GM18519 (cell line): Measurements from ENCODE around the gene CPM.
"Not testable (repeated sequence)": the region's sequence is repeated elsewhere in the genome, so short reads cannot be mapped to it uniquely, and the experiment has no call there.

ENCODE experiments used
- ATAC-seq: cut with Tn5 transposase; IDR thresholded peaks from one replicate; pipeline ENCODE4 v1.9.1; 2021; ENCODE audit warnings: mild to moderate bottlenecking, moderate library complexity; ENCODE audit not compliant: unreplicated experiment, low FRiP score

Gene CPM

DNA sequence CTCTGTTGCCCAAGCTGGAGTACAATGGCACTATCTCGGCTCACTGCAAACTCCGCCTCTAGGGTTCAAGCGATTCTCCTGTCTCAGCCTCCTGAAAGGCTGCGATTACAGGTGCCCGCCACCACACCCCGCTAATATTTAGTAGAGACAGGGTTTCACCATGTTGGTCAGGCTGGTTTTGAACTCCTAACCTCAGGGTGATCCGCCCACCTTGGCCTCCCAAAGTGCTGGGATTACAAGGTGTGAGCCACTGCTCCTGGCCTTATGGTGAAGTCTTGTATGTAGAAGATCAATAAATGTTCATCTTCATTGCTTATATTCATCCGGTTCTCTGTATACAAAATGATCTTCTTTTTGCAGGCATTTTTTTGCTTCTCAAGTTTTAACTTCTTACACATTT lies 77.2 kb downstream of the CPM start:
- no peak for ATAC-seq

DNA sequence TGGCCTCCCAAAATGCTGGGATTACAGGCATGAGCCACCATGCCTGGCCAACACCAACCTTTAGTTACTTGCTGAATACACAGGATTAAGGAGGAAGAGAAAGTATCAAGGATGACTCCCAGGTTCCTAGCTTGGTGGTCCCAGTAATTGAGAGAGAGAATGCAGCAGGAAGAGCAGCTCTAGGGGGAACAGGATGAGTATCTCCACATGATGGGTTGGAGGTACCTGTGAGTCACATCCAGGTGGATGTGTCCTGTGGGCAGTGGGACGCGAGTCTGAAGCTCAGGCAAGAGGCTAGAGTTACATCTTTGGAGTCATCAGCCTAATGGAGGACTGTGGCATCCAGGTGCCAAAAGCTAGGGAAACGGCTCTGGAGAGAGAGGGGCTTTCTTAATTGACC lies 77.9 kb downstream of the CPM start:
- ATAC-seq: no peak

DNA sequence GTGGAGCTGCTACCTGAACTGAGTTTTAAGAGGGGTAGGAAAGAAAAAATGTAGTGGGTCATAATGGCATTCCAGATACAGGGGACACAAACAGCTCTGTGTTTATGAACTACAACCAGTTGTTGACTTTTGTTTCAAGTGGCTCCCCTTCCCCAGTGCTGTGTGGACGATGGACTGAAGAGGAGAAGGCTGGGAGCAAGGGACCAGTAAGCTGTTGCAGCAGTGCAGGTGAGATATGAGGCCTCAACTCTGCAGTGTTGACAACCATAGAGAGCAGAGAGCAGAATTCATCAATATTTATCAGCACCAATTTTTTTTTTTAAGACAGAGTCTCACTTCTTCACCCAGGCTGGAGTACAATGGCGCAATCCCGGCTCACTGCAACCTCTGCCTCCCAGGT lies 78.4 kb downstream of the CPM start:
- no peak for ATAC-seq

DNA sequence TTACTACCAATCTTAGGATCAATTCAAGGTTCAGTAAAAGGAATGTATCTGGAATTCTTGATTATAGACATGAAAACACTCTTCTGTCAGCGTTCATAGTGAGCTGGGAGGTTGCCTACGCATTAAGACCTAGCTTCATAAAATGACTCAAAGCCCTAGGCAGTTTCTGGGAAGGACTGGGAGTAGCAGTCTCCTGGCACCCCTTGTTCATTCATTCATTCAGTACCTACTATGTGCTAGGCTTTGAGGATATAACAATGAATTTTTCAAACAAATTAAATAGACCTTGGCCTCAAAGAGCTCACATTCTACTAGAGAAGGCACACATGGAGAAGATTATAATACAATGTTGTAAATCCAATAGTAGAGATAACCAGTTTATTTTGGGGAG lies 78.9 kb downstream of the CPM start:
- ATAC-seq: no peak

DNA sequence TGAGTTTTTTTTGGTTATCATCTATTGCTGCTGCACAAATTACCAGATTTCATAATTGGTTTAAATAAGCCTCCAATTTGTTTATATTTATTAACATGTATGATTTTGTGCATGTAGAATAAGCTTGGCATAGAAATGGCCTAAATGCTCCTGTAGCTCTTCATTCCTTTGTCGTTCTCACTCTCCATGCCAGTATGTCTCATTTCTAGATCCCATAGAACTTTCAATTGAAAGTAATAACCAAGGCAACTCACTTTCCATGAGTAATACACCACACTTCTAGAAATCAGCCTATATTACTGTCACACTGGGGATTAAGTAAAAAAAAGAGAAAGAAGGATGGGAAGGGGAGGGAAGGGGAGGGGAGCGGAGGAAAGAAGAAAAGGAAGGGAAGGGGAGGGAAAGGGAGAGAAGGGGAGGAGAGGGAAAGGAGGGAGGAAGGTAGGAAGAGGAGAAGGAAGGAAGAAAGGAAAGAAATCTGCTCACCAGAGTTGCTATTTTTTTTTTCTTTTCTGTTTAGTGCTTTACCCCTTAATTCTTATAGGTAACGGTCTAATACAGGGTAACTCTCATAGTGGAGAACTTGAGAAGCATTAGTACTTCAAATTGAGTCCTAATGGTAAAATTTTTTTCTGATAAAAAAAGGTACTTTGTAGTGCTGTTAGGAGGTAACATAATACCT lies 79.4 kb downstream of the CPM start:
- ATAC-seq: no peak

DNA sequence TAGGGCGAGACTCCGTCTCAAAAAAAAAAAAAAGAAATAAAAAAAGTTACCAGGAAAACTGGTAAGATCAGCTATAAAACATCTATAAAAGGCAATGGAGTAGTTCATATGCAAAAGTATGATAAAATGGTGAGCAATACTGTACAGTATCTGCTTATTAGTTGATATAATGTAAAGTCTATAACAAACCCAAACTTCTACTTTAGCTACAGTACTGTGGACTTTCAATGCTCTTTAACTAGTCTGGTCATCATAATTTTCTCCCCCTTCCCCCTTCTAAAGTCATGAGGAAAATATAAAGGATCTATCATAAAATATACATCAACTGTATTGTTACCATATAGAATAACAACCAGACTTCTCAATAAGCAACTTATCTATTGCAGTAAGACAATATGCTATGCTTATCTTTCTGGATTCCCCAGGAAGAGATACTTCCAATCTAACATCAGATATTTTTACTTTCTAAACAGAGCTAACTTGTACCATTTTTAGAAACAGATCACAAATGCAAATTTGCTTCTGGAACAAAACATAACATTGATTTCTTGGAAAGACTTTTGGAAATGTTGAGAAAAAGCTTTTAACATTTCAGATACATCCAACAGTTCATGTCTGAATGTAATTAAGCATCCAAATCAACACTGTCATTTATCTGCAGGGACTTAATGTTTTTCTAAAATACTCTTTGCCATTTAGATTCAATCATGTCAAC lies 81.2 kb downstream of the CPM start:
- no peak for ATAC-seq

DNA sequence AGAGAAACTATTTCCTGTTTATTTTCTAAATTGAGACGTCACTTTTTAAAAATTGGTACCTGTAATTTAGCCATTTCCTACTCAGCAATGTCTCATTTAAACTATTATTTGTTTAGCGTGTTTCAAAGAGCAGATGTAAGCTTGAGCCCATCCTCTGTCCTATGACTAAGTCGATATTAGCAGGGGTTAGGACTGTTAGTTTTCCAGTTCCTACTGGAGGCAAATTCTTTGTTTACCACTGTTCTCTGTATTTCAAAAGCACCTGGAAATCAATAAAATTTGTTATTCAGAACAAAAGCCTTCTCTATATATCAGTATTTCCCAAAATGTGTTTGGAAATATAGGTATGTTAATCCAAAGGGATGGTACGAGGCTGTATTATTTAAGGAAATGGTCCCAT lies 82.6 kb downstream of the CPM start:
- no peak for ATAC-seq

DNA sequence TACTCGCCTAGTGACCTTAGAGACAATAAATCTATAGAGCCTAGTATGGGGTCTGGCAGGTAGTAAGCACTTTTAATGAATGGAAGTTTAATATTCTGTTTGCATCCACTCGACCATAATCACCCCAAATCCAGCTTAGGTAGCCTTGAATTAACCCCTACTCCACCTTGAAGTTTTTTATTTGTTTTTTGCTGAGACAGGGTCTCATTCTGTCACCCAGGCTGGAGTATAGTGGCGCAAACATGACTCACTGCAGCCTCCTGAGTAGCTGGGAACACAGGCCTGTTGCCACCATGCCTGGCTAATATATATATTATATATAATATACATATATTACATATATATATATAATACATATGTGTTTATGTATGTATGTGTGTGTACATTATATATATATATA lies 86.2 kb downstream of the CPM start:
- no peak for ATAC-seq

DNA sequence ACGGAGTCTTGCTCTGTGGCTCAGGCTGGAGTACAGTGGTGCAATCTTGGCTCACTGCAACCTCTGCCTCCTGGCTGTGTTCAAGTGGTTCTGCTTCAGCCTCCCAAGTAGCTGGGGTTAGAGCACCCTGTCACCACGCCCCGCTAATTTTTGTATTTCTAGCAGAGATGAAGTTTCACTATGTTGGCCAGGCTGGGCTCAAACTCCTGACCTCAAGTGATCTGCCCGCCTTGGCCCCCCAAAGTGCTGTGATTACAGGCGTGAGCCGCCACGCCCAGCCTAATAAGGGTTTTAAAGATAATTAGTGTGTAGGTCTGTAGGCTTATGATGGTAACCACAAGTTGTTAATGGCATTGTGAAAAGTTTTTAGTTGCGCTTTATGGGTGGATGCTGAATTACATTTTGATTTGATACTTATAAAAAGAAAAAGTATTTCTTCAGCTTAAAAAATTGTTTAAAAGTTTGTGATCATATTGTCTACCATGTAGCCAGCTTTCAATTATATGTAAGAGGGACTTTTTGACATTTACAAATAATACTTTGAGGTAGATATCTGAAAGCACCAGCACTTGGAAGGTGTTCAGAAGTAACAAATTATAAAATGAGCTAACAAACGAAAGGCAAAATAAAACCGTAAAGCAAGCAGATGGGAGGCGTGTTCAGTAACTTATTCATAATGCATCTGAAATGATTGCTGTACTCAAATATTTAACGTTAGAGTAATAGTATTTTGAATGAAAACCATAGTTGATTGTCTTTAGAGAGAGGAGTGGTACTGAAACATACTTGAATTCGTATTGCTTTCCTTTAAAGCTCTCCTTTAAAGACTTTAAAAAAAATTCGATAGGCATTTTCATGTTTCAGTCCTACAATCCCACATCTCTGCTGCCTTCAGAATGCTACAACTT lies 87.9 kb downstream of the CPM start:
- ATAC-seq: no peak

DNA sequence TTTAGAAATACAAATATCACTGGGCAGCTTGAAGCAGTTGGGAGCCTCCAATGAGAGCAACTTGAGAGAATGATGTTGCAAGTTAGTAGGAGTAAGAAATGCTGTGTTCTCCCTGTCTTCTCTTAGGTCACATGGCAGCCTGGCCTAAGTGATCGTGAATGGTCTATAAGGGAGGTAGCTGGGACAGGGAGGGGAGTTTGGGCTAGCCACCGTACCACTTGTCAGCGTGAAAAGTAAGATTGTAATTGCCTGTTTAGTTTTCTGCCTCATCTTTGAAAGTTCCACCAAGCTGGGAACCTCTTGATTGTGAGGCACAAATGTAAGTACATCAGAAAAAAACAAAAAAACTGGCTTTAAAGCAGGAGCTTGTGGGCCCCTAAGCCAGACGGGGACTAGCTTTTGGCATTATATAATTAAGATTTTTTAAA lies 88.6 kb downstream of the CPM start:
- ATAC-seq: no peak

DNA sequence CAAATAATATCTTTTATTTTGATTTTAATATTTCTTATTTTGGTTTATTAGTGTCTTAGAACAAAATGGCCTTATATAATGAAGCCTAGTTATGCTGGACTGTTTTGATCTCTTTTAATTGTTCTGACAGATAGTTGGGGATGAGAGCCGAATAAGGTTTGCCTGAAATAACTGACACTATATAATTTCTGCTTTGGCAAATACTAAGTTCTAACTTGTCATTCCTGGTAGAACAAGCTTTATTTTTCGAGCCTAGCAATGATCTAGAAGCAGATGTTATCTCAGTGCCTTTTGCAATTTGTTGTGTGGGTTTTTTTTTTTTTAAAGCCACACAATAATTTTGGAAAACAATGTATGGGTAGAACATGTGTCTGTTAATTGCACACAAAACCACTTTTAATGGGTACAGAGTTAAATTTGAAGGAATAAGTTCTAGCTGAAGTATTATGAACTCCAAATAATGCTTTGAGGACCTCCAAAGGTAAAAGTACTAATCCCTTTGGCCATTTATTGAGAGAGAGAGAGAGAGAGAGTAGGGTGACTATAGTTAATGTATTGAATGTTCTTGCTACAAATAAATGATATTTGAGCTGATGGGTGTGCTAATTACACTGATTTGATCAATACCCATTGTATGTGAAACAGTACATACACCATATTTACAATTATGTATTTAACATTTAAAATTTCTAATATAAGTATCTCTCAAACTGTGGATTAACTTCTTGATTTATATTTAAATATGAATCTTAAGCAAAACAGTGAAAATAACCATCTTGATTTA lies 90.0 kb downstream of the CPM start:
- no peak for ATAC-seq

DNA sequence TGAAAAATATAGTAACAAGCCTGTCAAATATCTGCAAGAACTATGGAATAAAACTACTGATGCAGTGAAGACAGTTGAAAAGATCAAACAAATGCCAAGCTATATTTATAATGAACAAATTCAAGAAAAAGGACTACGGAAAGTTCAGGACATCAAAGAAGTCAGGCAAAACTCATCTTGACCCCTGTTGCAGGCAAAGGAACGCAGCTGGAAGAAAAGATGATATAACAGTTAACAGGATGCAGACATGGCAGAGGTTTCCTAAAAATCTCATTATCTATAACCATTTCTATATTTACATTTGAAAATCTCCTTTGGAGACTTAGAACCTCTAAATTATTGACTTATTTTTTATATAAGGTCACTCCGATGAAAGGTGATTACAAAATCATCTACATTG lies 90.8 kb downstream of the CPM start:
- ATAC-seq: no peak

DNA sequence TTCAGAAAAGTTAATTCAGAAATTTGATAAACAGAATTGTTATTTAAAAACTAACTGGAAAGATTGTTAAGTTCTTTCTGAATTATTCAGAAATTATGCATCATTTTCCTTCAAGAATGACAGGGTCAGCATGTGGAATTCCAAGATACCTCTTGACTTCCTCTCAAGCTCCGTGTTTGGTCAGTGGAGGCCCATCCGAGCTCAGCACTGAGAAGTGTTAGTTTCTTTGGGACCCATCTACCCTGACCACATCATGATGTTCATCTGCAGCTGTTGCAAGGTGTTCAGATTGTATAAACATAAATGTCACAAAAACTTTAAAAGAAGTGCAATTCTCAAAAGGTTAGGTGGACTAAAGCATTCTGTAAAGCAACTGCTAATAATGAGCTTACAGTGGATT lies 91.3 kb downstream of the CPM start:
- no peak for ATAC-seq

DNA sequence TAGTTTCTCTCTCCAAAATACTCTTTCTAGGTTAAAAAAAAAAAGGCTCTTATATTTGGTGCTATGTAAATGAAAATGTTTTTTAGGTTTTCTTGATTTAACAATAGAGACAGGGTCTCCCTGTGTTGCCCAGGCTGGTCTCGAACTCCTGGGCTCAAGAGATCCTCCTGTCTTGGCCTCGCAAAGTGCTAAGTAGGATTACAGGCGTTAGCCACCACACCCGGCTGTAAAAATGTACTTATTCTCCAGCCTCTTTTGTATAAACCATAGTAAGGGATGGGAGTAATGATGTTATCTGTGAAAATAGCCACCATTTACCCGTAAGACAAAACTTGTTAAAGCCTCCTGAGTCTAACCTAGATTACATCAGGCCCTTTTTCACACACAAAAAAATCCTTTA lies 91.8 kb downstream of the CPM start:
- ATAC-seq: not testable (repeated sequence)

DNA sequence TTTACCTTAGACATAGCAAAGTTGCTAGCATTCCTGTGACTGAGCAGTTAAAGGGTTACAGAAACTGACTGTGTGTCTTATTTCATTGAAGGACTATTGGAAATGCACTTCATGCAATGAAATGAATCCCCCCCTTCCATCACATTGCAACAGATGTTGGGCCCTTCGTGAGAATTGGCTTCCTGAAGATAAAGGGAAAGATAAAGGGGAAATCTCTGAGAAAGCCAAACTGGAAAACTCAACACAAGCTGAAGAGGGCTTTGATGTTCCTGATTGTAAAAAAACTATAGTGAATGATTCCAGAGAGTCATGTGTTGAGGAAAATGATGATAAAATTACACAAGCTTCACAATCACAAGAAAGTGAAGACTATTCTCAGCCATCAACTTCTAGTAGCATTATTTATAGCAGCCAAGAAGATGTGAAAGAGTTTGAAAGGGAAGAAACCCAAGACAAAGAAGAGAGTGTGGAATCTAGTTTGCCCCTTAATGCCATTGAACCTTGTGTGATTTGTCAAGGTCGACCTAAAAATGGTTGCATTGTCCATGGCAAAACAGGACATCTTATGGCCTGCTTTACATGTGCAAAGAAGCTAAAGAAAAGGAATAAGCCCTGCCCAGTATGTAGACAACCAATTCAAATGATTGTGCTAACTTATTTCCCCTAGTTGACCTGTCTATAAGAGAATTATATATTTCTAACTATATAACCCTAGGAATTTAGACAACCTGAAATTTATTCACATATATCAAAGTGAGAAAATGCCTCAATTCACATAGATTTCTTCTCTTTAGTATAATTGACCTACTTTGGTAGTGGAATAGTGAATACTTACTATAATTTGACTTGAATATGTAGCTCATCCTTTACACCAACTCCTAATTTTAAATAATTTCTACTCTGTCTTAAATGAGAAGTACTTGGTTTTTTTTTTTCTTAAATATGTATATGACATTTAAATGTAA lies 93.5 kb downstream of the CPM start:
- no peak for ATAC-seq

DNA sequence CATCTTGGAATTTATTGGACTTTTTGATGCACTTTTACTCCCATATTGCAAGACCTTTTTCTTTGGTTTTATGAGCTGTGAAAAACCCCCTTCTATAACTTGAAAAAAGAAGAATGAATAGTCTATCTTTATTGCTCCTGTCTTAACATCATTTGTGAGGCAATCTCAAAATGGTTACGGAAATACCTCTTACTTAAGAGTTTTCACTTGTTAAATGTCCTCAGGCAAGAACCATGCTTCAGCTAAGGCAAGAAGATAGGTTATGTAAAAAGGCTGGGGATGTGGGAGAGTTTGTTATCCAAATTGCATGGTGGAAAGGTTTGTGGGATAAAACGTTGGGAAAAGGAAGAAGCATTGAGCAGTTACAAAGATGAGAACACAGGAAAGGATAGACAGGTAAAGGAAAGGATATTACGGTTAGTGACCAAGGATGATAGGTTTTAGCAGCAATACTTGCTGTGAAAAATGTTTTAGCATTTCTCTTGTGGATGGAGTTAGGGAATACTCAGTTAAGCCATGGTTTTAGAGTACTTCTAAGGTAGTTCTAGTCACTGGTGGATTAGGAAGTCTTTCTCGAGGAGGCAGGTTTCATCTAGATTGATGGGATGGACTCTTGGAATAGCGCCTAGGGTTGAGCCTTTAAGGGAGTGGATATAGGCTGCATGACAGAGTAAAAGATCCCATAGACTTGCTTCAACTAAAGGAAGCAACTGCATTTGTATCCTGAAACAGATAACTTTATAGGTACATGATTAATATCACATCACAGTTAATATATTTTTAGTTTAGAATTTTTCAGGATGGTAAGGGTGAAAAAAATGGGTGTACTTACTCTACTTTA lies 94.7 kb downstream of the CPM start:
- no peak for ATAC-seq

DNA sequence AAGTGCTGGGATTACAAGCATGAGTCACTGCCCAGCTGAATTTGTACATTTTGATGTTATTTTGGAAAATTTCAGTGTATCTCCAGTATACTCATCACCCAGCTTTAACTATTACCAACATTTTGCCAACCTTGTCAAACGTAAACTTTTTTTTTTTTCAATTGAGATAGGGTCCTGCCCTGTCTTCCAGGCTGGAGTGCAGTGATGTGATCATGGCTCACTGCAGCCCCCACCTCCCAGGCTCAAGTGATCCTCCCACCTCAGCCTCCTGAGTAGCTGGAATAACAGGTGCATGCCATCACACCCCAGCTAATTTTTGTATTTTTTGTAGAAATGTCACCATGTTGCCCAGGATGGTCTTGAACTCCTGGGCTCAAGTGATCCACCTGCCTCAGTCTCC lies 95.8 kb downstream of the CPM start:
- ATAC-seq: no peak

DNA sequence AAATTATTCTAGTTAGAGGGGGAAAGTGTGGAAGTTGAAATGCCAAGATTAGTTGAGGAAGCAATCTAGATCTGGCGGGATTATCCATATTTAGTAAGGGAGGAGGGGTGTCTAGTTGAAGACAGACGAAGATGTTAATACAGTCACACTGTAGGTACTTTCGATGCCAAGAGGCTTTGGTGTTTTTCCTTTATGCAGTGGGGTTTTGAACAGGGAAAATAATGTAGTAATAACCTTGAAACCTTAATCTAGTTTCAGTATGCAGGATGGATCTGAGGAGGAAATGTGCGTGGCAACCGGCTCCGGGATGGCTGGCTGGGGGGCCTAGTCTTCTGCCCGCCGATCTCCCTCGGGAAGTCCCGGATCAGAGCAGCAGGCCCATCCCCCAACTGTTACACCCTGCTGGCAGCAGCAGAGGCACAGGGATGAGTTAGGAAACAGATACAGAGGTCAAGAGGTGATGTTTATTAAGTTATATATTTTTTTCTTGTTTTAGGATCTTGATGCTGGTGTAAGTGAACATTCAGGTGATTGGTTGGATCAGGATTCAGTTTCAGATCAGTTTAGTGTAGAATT lies 97.5 kb downstream of the CPM start:
- no peak for ATAC-seq
